A549 (cell line): ENCODE results near the gene GMDS.

Experiments
- CTCF ChIP-seq: fragments of >200 bp; sonication (Bioruptor Twin); formaldehyde crosslinking; IDR thresholded peaks from 3 replicates; pipeline ENCODE4 v1.5.1; 2016
- ELK1 ChIP-seq: fragments of 150-350 bp; IDR thresholded peaks from 2 replicates; pipeline ENCODE4 v1.6.1; 2014; ENCODE audit warnings: low read depth, mild to moderate bottlenecking, low read length
- ESRRA ChIP-seq: fragments of 150-350 bp; IDR thresholded peaks from 2 replicates; pipeline ENCODE4 v1.6.1; 2014; ENCODE audit warnings: mild to moderate bottlenecking, low read length, borderline replicate concordance
- POLR2A ChIP-seq: IDR thresholded peaks from 2 replicates; pipeline ENCODE4 v1.6.1; 2012; ENCODE audit warnings: mild to moderate bottlenecking, low read length

- no peak for TF ChIP-seq ELK1
- TF ChIP-seq CTCF = no peak
- TF ChIP-seq ESRRA = no peak
- TF ChIP-seq POLR2A = no peak
These were observed 447.6 kb downstream of the GMDS start for GRCh38 chr6:1797801-1798200.
